Hypothalamus (tissue), 51 donors: Measurements from ENCODE around the gene ESR2.
"Not testable (repeated sequence)": the region's sequence is repeated elsewhere in the genome, so short reads cannot be mapped to it uniquely, and the experiment has no call there.

Source experiments
- DNase-seq, 51 donors: peaks; one replicate each; lab custom pipeline; 2025; lab: John Stamatoyannopoulos, UW

The ESR2 gene

GRCh38 chr14:64293976-64294671, at the start of gene ESR2:
ESR2 (minus strand) TSS chr14:64294371; CDS start chr14:64282985, 11,386 bp downstream.
- DNase-seq: peak in 6 of 51 donors; percentile 1 to 10 (median 7)

- no peak for DNase-seq
Observed at GRCh38 chr14:64340560-64341196, 46.5 kb upstream of the ESR2 start.

GRCh38 chr14:64338616-64339316, 44.6 kb upstream of the ESR2 start:
- DNase-seq: peak; percentile 43 to 98 (median 91)

GRCh38 chr14:64337888-64338615, 43.9 kb upstream of the ESR2 start:
- DNase-seq: peak in 43 of 51 donors; percentile 9 to 75 (median 48)

- no peak for DNase-seq
Observed at GRCh38 chr14:64329149-64329548, 35.0 kb upstream of the ESR2 start.

GRCh38 chr14:64326502-64326901, 32.3 kb upstream of the ESR2 start:
- no peak for DNase-seq

GRCh38 chr14:64324895-64325294, 30.7 kb upstream of the ESR2 start:
- DNase-seq: no peak

- no peak for DNase-seq
Observed at GRCh38 chr14:64324461-64324860, 30.3 kb upstream of the ESR2 start.

- DNase-seq: not testable (repeated sequence)
Observed at GRCh38 chr14:64320362-64320761, 26.2 kb upstream of the ESR2 start.

GRCh38 chr14:64318695-64319094, 24.5 kb upstream of the ESR2 start:
- DNase-seq: not testable (repeated sequence)

- peak in 1 of 51 donors; percentile 23 for DNase-seq
Observed at GRCh38 chr14:64303471-64303917, 9.3 kb upstream of the ESR2 start.

- DNase-seq: no peak
Observed at GRCh38 chr14:64298773-64299172, 4.6 kb upstream of the ESR2 start.

- peak in 3 of 51 donors; percentile 2 to 52 (median 5) for DNase-seq
Observed at GRCh38 chr14:64296561-64296960, 2.4 kb upstream of the ESR2 start.

- peak in 44 of 51 donors; percentile 1 to 68 (median 20) for DNase-seq
Observed at GRCh38 chr14:64294672-64295413, 672 bp upstream of the ESR2 start.

- DNase-seq: no peak
Observed at GRCh38 chr14:64292197-64292596, 2.0 kb downstream of the ESR2 start.

GRCh38 chr14:64289571-64289970, 4.6 kb downstream of the ESR2 start:
- DNase-seq: no peak

GRCh38 chr14:64281805-64282204, 12.4 kb downstream of the ESR2 start:
- no peak for DNase-seq

GRCh38 chr14:64279704-64280668, 14.2 kb downstream of the ESR2 start:
- DNase-seq: no peak

GRCh38 chr14:64278458-64278857, 15.7 kb downstream of the ESR2 start:
- DNase-seq: no peak
